ENCODE results near the gene OR5M3.

The OR5M3 gene

DNA sequence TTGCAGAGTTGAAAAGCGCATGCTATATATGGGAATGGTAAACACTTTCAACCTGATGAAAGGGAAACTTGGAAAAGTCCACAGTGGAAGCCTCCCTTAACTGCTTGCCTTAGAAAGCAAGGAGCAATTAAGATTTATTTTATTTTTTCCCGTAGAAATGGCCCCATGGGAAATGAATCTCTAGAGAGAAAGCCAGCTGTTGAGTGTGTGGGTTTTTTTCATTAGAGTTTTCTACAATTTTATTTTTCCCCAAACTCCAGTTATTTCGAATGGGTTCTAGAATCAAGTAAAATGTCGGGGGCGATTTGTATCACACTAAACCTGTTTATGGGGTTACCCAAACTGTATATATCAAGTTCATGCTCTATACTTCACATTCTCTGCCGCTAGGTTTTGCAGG, at the start of gene OR5M3:
OR5M3 (minus strand) TSS at position 101 of the 400 bp plus-strand sequence. CDS start 2,855 bp downstream, outside the sequence.
- DNase-seq = no peak

DNA sequence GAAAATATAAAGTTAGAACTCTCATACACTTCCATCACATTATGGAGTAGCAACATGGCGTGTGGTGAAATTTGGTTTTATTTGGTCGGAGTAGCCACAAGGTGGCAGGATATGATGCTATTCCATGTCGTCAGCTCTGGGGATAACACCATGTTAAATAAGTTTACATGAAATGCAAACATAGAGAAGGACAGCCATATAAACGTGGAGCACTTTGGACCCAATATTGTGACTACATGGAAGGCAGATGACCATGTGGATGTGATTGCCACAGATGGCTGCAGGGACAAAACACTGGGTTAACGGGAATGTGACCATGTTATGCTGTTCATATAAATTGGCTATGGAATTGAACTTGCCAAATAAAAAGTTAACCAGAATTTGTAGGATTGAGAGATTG, 48.9 kb upstream of the OR5M3 start:
- DNase-seq = no peak

DNA sequence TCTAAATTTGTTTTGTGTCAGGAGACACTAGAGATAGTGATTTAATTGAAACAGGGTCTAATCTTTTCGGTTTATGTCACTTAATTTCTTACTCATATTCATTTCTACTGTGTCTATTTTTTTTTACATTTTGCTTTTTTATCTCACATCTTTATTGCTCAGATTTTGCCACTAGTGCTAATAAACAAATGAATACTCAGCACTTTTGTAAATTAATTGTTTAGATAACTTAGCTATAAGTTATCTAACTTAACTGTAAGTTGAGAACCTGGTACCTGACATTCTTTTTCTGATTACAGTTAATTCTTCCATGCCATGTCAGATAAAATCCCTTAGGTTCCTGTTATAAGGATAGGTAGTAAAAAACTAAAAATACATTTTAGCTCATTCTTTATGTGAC, 40.1 kb upstream of the OR5M3 start:
- DNase-seq = no peak

DNA sequence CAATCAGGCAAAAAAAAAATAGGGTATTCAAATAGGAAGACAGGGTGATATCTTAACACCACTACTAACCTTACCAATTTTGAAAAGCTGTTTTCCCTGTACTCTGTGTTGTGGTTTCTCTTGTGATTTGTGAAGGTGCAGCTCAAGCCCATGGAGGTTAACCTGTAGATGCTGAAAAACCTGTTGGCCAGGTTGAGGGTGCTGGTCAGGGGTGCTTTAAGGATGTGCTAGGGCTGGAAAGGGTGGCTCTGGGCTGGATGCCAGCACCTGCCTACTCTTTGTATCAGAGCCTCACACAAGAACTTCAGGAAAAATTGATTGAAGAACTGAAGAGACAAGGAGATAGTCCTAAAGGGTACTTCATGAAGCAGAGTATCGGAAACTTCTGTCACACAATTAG, 36.3 kb upstream of the OR5M3 start:
- DNase-seq = no peak

DNA sequence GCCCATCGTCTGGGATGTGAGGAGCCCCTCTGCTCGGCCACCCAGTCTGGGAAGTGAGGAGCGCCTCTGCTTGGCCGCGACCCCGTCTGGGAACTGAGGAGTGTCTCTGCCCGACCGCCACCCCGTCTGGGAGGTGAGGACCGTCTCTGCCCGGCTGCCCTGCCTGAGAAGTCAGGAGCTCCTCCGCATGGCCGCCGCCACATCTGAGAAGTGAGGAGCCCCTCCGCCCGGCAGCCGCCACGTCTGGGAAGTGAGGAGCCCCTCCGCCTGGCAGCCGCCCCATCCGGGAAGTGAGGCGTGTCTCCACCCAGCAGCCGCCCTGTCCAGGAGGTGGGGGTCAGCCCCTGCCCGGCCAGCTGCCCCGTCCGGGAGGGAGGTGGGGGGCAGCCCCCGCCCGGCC, 23.9 kb upstream of the OR5M3 start:
- no peak for DNase-seq

GRCh38 chr11:56495117-56495516, 22.0 kb upstream of the OR5M3 start:
- no peak for DNase-seq

DNA sequence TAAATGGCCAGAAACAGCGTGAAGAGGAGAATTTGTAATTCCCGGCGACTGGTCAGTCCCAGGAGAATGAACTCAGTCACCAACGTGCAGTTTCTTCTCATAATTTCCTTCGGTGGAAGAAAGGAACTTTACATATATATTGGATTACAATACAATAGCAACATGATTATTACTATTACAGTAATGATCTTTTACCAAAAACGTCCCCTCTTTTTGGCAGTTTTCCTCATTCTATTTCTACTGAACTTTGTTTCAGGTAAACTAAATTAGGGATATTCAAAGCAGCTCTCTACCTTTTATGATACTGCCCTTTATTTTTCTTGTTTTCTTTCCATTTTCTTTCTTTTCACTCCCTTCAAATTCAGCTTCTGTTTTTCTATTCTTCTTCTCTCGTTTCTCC, 18.1 kb upstream of the OR5M3 start, which contains the start of gene OR5M8:
OR5M8 (minus strand) TSS at position 101 of the 400 bp plus-strand sequence; CDS start at position 101, 0 bp downstream.
- DNase-seq = no peak

DNA sequence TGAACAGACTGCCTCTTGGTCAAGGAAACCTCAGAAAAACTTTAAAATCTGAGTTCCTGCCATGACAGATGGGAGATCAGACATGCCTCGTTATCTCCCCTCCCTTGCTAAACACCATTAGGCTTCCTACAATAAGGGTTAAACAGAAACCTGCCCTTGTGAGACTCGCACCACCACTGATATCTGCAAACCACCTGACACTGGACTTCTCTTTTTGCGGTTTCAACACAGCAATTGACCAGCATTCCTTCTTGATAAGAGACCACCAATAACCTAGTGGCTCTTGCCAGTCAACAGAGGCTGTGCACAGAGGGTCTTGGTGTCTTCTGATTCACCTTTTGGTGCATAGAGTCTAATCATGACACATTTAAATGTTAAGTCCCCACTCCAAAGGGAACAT, 13.6 kb upstream of the OR5M3 start:
- no peak for DNase-seq

DNA sequence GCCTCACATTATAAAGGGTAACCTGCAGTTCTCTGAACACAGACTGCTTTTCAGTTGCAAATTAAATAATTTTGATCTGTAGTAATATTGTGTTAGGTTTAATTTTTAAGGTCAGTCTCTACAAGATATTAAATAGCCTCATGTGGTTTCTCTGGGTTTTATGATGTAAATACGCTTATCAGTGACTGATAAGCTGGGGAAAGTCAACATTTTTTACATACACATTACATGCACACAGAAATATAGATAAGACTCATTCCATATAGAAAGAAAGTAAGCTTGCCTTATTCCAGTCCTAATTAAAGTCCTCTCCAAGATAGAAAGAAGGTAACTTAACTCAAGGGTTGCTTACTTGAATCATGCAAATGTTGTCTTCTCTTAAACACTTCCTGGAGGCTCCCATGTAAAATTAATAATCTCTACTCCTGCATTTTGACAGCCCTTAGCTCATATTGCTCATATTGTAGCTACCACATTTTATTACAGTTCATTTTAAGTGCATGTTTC, 1.6 kb upstream of the OR5M3 start:
- DNase-seq = no peak

- DNase-seq = no peak
Observed at GRCh38 chr11:56457076-56457475, 16.1 kb downstream of the OR5M3 start.

DNA sequence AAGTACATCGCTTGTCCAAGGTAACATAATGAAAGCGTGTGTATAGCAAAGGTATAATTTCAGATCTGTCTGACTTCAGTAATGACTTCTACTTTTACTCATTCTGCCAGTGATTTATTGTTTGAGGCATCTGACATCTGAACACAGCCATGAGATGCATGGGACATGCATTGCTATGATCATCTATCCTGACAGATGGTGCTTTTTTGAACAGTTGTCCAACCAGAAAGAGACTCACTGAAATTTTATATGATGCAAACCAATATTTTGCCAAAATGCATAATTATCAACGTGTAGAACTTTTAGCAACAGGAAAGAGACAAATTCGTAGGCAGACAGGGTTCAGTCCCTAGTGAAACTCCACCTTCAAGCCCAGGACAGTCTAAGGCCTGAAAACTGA, 19.6 kb downstream of the OR5M3 start:
- no peak for DNase-seq
